Hepatocyte (in vitro differentiated cells): ENCODE results near the gene SNX9. TPM values are rescaled to one million over a fixed set of nuclear protein-coding genes. Genes with fewer than 3 reads are reported as not detected.

ENCODE experiments used
- DNase-seq: peaks from one replicate; pipeline ENCODE4 v3.0.0-alpha.2; 2016; ENCODE audit warnings: low spot score
- H2AFZ ChIP-seq: fragments of 200-600 bp; sonication (generic); 2 replicates; pipeline ENCODE4 v1.6.0; 2016; ENCODE audit warnings: antibody characterized with exemption, mild to moderate bottlenecking
- H3K27ac ChIP-seq: fragments of 200-600 bp; sonication (generic); 2 replicates; pipeline ENCODE4 v1.5.1; 2016; ENCODE audit warnings: mild to moderate bottlenecking
- H3K27me3 ChIP-seq: fragments of 200-600 bp; sonication (generic); 2 replicates; pipeline ENCODE4 v1.6.1; 2016
- H3K36me3 ChIP-seq: fragments of 200-600 bp; sonication (generic); replicated peaks from 2 replicates; pipeline ENCODE4 v1.5.1; 2016; ENCODE audit warnings: low read depth; ENCODE audit not compliant: insufficient read depth
- H3K4me1 ChIP-seq: fragments of 200-600 bp; sonication (generic); 2 replicates; pipeline ENCODE4 v1.5.1; 2016; ENCODE audit warnings: mild to moderate bottlenecking, moderate library complexity; ENCODE audit not compliant: insufficient read depth
- H3K4me2 ChIP-seq: fragments of 200-600 bp; sonication (generic); 2 replicates; pipeline ENCODE4 v1.6.0; 2016
- H3K4me3 ChIP-seq: fragments of 200-600 bp; sonication (generic); 2 replicates; pipeline ENCODE4 v1.5.1; 2016; ENCODE audit warnings: mild to moderate bottlenecking
- H3K79me2 ChIP-seq: fragments of 200-600 bp; sonication (generic); 2 replicates; pipeline ENCODE4 v1.6.0; 2017; ENCODE audit warnings: mild to moderate bottlenecking
- H3K9me2 ChIP-seq: fragments of 200-600 bp; sonication (generic); replicated peaks from 2 replicates; pipeline ENCODE4 v1.6.0; 2017; ENCODE audit warnings: mild to moderate bottlenecking; ENCODE audit not compliant: insufficient read depth
- H3K9me3 ChIP-seq: fragments of 200-600 bp; sonication (generic); 2 replicates; pipeline ENCODE4 v1.5.1; 2016; ENCODE audit warnings: low read depth, mild to moderate bottlenecking
- H4K20me1 ChIP-seq: fragments of 200-600 bp; sonication (generic); 2 replicates; pipeline ENCODE4 v1.6.0; 2016; ENCODE audit warnings: mild to moderate bottlenecking; ENCODE audit not compliant: insufficient read depth, poor library complexity, severe bottlenecking
- EZH2 ChIP-seq: fragments of 200-600 bp; sonication (generic); IDR thresholded peaks from 2 replicates; pipeline ENCODE4 v1.6.1; 2016; ENCODE audit warnings: antibody characterized with exemption, mild to moderate bottlenecking, borderline replicate concordance
- EZH2phosphoT487 ChIP-seq: fragments of 200-600 bp; sonication (generic); IDR thresholded peaks from one replicate; pipeline ENCODE4 v1.6.1; 2018; ENCODE audit warnings: antibody characterized with exemption, mild to moderate bottlenecking, low read depth, moderate library complexity; ENCODE audit not compliant: unreplicated experiment, severe bottlenecking
- WGBS: methylation state at CpG from one replicate; pipeline ENCODE4 v1.1.6; 2016; ENCODE audit warnings: low lambda C conversion rate; ENCODE audit errors: missing lambda C conversion rate; 5-methylcytosine and 5-hydroxymethylcytosine counted together
- polyA plus RNA-seq: library from polyadenylated mRNA; unstranded; fragments of >200 nt; fragmentation: Nextera tagmentation; extraction: Ambion mirVana; gene quantifications from 2 replicates; pipeline ENCODE4 v1.2.1, GENCODE V29; 2016
- total RNA-seq: library from RNA; depleted of rRNA; stranded (reverse); fragments of >200 nt; gene quantifications from 2 replicates; pipeline ENCODE4 v1.2.3, GENCODE V29; 2014
- TF ChIP-seq, protein P1 (sequence below): fragments of 200-600 bp; sonication (generic); IDR thresholded peaks from 2 replicates; pipeline ENCODE4 v1.5.1; 2016; ENCODE audit warnings: antibody characterized with exemption, mild to moderate bottlenecking; ENCODE audit not compliant: poor library complexity

SNX9 gene
- total and polyA plus RNA-seq, 2 experiments from 2014 or later, result 34.1 to 34.7 TPM

DNA sequence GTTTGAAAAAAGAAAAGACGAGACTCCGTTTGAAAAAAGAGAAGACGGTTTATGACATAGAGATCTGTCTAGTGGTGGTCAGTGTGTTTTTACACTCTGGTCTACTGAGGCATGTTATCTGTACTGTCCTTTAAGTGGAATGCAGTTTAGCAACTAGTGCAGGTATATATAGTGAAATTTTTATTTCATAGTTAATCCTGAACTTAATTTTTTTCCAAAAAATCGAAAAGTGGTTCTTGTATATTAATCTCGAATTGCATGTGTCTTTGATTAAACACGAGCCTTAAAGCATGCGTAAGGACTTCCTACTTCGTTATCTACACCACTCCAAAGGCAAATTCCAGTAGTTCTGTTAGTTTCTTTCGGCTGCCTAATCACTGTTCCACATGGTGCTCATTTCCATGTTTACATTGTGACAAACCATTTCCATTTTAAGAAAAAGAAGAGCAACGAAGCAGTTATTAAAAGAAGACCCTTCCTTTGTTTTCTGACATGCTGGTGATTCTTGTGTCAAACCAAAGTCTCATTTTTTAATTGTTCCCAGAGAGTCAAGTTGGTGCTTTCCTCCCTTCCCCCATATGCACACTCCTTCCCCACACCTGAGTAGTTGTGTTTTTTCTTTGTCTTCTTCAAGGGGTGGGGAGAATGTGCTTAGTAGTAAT lies 2.3 kb downstream of the SNX9 start:
- H3K79me2 ChIP-seq, result peaks cover 54% of the 10 kb centered on the region
- WGBS, result 38% methylated on average over 10 of the region's 10 CpGs
- H3K27me3 ChIP-seq, result no peaks in the 10 kb centered on the region
- no peaks in the 10 kb centered on the region for H3K9me2 ChIP-seq
- TF ChIP-seq EZH2phosphoT487 (no peak), EZH2 (no peak)
- TF ChIP-seq, protein P1, sequence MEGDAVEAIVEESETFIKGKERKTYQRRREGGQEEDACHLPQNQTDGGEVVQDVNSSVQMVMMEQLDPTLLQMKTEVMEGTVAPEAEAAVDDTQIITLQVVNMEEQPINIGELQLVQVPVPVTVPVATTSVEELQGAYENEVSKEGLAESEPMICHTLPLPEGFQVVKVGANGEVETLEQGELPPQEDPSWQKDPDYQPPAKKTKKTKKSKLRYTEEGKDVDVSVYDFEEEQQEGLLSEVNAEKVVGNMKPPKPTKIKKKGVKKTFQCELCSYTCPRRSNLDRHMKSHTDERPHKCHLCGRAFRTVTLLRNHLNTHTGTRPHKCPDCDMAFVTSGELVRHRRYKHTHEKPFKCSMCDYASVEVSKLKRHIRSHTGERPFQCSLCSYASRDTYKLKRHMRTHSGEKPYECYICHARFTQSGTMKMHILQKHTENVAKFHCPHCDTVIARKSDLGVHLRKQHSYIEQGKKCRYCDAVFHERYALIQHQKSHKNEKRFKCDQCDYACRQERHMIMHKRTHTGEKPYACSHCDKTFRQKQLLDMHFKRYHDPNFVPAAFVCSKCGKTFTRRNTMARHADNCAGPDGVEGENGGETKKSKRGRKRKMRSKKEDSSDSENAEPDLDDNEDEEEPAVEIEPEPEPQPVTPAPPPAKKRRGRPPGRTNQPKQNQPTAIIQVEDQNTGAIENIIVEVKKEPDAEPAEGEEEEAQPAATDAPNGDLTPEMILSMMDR, result no peak
- H3K4me3 ChIP-seq, result peak overlapping the region; percentile 59
- peaks cover 28% of the 10 kb centered on the region for H4K20me1 ChIP-seq
- H3K36me3 ChIP-seq, result no peaks in the 10 kb centered on the region
- no peaks in the 10 kb centered on the region for H3K9me3 ChIP-seq
- peak overlapping the region; percentile 76 for H3K4me2 ChIP-seq
- peaks cover 17% of the 10 kb centered on the region for H3K4me1 ChIP-seq
- H2AFZ ChIP-seq, result no peak overlapping the region
- H3K27ac ChIP-seq, result peak overlapping the region; percentile 96
- DNase-seq, result no peak

DNA sequence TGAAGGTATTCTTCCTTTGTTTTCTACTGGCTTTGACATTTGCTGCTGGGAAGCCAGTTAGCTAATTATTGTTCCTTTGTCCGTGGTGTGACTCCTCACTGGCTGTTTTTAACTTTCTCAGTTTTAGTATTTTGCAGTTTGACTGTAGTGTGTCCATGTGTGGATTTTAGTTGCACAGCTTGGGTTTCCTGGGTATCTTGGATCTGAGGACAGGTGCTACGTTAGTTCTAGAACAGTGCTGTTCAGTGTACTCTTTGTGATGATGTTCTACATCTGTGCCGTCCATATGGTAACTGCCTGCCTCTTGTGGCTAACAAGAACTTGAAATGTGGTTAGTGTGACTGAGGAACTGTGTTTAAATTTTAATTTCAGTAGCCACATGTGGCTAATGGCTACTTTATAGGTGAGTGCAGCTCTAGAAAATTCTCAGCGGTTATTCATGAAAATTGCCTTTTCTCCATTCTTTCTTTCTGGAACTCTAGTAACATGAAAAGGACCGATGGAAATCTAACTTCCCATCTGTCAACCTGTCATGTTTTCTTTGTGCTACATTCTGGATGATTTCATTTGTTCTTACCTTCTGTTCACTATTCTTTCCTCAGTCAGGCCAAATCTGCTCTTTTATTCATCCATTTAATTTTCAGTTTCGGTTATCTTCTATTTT lies 7.4 kb downstream of the SNX9 start:
- no peaks in the 10 kb centered on the region for H3K9me2 ChIP-seq
- peaks cover 51% of the 10 kb centered on the region for H4K20me1 ChIP-seq
- no peaks in the 10 kb centered on the region for H3K36me3 ChIP-seq
- H3K9me3 ChIP-seq, result no peaks in the 10 kb centered on the region
- DNase-seq, result no peak
- 88% methylated on average over 6 of the region's 6 CpGs for WGBS
- H3K4me1 ChIP-seq, result peaks cover 16% of the 10 kb centered on the region
- H2AFZ ChIP-seq, result no peak overlapping the region
- H3K4me3 ChIP-seq, result no peak overlapping the region
- H3K27ac ChIP-seq, result no peak overlapping the region
- no peak overlapping the region for H3K4me2 ChIP-seq
- TF ChIP-seq, protein P1, result no peak
- TF ChIP-seq EZH2phosphoT487 (no peak), EZH2 (no peak)
- peaks cover 91% of the 10 kb centered on the region for H3K79me2 ChIP-seq
- H3K27me3 ChIP-seq, result no peaks in the 10 kb centered on the region

DNA sequence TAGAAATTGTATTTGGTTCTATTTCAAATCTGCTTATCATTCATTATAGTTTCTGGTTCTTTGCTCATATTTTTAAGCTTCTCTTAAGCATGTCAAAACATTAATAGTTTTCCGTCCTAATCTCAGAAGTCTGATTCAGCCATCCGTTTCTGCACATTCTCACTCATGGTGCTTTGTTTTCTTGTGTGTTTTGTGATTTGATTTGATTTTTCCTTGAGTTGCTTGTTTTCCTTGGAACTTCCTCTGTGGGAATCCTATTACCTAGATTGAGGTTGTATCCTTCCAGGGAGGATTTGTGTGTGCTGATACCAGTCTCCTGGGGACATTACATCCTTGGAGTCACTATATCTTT lies 7.9 kb downstream of the SNX9 start:
- H3K79me2 ChIP-seq, result peaks cover 91% of the 10 kb centered on the region
- H4K20me1 ChIP-seq, result peaks cover 47% of the 10 kb centered on the region

More for the DNA sequence above, 7.9 kb downstream of the SNX9 start:
- H3K4me1 ChIP-seq, result peaks cover 11% of the 10 kb centered on the region
- no peak overlapping the region for H3K27ac ChIP-seq
- no peak overlapping the region for H3K4me3 ChIP-seq
- H3K4me2 ChIP-seq, result peak overlapping the region; percentile 54
- H3K27me3 ChIP-seq, result no peaks in the 10 kb centered on the region
- no peaks in the 10 kb centered on the region for H3K36me3 ChIP-seq
- 88% methylated on average over 2 of the region's 2 CpGs for WGBS
- no peaks in the 10 kb centered on the region for H3K9me3 ChIP-seq
- no peak for DNase-seq
- TF ChIP-seq, protein P1, result no peak
- H3K9me2 ChIP-seq, result no peaks in the 10 kb centered on the region
- no peak overlapping the region for H2AFZ ChIP-seq
